SK-N-SH (cell line): ENCODE measurements around the gene IQSEC1.

Experiments
- ELF1 ChIP-seq: IDR thresholded peaks from 2 replicates; pipeline ENCODE4 v1.4.0; 2012
- NRF1 ChIP-seq: IDR thresholded peaks from 2 replicates; pipeline ENCODE4 v1.6.1; 2012; ENCODE audit warnings: low read depth, mild to moderate bottlenecking, low read length
- RFX5 ChIP-seq: IDR thresholded peaks from 2 replicates; pipeline ENCODE4 v1.6.1; 2012; ENCODE audit warnings: mild to moderate bottlenecking, improper control_type of control experiment, low read length
- TAF1 ChIP-seq: IDR thresholded peaks from 2 replicates; pipeline ENCODE4 v1.6.1; 2012; ENCODE audit warnings: low read depth, mild to moderate bottlenecking, low read length, moderate library complexity, borderline replicate concordance
- TF ChIP-seq, protein P1 (sequence below): fragments of 200-600 bp; sonication (generic); IDR thresholded peaks from 2 replicates; pipeline ENCODE4 v1.6.1; 2017; ENCODE audit warnings: antibody characterized with exemption, mild to moderate bottlenecking, moderate library complexity
- TF ChIP-seq, protein P2 (sequence below): IDR thresholded peaks from 2 replicates; pipeline ENCODE4 v1.4.0; 2012; ENCODE audit warnings: low read depth

GRCh38 chr3:12925648-12926047 lies 147.6 kb downstream of the IQSEC1 start:
- TF ChIP-seq, protein P1, sequence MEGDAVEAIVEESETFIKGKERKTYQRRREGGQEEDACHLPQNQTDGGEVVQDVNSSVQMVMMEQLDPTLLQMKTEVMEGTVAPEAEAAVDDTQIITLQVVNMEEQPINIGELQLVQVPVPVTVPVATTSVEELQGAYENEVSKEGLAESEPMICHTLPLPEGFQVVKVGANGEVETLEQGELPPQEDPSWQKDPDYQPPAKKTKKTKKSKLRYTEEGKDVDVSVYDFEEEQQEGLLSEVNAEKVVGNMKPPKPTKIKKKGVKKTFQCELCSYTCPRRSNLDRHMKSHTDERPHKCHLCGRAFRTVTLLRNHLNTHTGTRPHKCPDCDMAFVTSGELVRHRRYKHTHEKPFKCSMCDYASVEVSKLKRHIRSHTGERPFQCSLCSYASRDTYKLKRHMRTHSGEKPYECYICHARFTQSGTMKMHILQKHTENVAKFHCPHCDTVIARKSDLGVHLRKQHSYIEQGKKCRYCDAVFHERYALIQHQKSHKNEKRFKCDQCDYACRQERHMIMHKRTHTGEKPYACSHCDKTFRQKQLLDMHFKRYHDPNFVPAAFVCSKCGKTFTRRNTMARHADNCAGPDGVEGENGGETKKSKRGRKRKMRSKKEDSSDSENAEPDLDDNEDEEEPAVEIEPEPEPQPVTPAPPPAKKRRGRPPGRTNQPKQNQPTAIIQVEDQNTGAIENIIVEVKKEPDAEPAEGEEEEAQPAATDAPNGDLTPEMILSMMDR: no peak
- TF ChIP-seq TAF1 (no peak), ELF1 (no peak), NRF1 (no peak), RFX5 (no peak)
- TF ChIP-seq, protein P2, sequence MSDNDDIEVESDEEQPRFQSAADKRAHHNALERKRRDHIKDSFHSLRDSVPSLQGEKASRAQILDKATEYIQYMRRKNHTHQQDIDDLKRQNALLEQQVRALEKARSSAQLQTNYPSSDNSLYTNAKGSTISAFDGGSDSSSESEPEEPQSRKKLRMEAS: no peak
